Thyroid gland (tissue), 4 donors: Measurements from ENCODE around the gene PCED1A.

Source experiments
- POLR2A ChIP-seq, 2 donors: fragments of 450-650 bp; IDR thresholded peaks; one replicate each; pipeline ENCODE4 v1.6.1; 2017; ENCODE audit warnings: antibody characterized with exemption in 2 of 2, mild to moderate bottlenecking in 2 of 2, moderate library complexity in 1 of 2
- TF ChIP-seq, protein P1 (sequence below), 6 experiments: fragments of 200-600 bp in 3 of 6; fragments of 450-650 bp in 3 of 6; sonication (generic) in 3 of 6; IDR thresholded peaks; one replicate each; pipeline ENCODE4 v1.5.1; 2016 to 2019; ENCODE audit warnings: antibody characterized with exemption in 6 of 6, mild to moderate bottlenecking in 2 of 6, inconsistent platforms in 1 of 6, moderate library complexity in 1 of 6

DNA sequence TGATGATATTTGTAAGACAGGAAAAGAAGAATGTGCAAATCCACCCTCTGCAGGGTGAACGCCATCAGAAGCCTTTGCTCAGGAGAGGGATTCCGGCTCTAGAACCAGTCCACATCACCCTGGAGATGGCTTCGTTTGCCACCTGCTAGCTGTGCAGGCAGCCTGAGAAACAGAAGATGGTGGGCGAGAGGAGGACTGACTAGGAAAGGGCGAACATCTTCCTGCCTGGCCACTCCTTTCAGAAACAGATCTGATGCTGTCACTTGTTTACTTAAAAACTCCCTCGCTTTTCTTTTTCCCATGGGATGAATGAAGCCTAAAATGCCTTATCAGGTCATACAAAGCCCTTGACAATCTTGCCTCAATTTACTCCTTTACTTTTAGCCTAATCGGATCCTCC is 34.0 kb upstream of the PCED1A start:
- TF ChIP-seq, protein P1, sequence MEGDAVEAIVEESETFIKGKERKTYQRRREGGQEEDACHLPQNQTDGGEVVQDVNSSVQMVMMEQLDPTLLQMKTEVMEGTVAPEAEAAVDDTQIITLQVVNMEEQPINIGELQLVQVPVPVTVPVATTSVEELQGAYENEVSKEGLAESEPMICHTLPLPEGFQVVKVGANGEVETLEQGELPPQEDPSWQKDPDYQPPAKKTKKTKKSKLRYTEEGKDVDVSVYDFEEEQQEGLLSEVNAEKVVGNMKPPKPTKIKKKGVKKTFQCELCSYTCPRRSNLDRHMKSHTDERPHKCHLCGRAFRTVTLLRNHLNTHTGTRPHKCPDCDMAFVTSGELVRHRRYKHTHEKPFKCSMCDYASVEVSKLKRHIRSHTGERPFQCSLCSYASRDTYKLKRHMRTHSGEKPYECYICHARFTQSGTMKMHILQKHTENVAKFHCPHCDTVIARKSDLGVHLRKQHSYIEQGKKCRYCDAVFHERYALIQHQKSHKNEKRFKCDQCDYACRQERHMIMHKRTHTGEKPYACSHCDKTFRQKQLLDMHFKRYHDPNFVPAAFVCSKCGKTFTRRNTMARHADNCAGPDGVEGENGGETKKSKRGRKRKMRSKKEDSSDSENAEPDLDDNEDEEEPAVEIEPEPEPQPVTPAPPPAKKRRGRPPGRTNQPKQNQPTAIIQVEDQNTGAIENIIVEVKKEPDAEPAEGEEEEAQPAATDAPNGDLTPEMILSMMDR (IDR thresholded peaks at IDR 0.05): no peak
- no peak for TF ChIP-seq POLR2A (IDR thresholded peaks at IDR 0.05)
